ENCODE measurements around the gene DICER1. TPM values are rescaled to one million over a fixed set of nuclear protein-coding genes. Genes with fewer than 3 reads are reported as not detected.
"Not testable (repeated sequence)": the region's sequence is repeated elsewhere in the genome, so short reads cannot be mapped to it uniquely, and the experiment has no call there.

The DICER1 gene
- total RNA-seq, 1 donor from 2014 or later: 57.7 TPM

DNA sequence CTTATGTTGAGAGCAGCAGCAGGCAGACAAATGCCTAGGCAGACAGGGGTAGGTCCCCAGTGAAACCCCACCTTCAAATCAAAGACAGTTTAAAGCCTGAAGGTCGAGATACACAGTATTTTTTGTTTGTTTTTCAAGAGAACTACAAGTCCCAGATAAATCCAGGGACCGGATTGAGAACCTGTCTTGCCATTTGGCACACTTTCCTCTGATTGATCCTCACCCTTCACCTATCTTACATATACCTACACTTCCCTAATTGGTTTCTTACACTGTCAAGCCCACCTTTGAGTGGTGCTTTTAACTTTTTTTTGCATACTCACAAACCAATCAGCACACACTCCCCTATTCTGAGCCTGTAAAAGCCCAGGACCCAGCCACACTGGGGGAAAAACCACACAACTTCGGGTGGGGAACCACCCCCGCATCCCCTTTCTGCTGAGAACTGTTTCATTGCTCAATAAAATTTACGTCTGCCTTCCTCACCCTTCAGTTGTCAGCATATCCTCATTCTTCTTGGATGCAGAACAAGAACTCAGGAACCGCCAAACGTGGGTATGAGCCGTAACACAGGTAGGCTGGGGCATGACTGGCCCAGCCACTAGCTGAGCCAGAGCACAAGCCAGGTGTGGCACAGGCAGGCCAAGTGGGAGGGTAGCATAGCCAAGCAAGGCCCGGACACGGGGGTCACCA lies 11.1 kb downstream of the DICER1 start:
- ATAC-seq: peak; percentile 97

GRCh38 chr14:95144849-95145248 lies 12.5 kb downstream of the DICER1 start:
- ATAC-seq: no peak

DNA sequence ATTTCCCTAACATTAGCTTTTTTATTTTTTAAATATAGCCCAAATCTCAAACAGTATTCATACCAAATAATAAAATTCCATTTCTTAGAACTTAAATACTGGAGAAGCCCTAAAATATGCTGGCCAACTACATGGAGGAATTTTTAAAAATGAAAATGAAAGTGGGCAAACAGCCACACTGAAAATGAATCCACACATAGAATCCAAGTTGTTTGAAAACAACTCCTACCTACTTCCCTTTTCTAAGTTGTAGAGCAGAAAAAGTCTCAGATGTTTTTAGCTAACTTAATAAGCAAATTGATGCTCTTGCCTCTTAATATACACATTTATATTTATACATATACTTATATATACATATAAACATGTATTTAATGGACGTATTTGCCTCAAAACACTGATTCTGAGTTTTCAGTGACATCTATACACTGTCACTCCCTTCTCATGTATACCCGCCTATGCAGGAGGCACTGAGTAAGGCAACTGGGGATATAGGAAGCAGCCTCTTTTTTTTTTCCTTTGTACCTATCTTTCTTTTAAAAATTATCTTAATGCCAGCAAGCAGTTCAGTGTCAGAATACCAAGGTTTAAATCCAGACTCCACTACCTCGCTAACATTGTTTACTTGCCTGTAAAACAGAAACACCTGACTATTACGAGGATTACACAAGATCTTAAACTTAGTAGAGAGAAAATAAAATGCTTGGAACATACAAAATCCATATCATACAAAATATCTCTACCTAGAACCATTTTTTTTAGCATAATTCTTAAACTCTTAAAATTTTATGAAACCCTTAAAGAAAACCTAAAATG lies 13.3 kb downstream of the DICER1 start:
- ATAC-seq: no peak

DNA sequence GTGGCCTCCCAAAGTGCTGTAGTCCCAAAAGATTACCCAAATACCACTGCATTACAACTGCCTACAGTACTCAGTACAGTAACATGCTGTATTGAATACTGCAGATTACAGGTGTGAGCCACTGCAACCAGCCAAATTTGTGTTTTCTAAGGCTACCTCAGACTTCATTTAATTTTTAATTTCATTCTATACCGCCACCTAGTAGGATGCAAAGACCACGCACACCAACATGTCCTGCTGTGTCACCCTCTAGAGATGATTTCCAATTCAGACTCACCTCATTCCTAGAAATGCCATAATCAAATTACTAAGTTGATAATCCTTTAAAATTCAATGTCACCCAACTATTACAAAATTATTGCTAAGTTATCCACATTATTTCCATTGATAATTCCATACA lies 15.1 kb downstream of the DICER1 start:
- no peak for ATAC-seq

DNA sequence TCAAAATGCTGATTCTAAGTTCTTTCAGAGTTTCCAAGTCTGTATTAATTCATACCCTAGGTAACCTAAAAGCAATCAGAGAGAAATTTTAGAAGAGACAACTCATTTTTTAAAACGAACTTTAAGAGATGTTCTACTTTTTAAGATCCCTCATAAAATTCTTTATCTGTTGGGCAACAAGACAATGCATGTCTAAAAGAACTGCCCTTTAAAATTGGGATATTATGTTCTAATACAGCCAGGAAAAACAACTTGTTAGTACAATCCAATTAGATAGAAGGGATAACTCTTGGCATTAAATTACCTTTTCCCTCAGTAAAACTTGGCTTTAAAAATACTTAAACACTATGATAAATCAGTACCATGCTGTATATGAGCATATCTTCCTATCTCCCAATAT lies 15.6 kb downstream of the DICER1 start:
- ATAC-seq: no peak

DNA sequence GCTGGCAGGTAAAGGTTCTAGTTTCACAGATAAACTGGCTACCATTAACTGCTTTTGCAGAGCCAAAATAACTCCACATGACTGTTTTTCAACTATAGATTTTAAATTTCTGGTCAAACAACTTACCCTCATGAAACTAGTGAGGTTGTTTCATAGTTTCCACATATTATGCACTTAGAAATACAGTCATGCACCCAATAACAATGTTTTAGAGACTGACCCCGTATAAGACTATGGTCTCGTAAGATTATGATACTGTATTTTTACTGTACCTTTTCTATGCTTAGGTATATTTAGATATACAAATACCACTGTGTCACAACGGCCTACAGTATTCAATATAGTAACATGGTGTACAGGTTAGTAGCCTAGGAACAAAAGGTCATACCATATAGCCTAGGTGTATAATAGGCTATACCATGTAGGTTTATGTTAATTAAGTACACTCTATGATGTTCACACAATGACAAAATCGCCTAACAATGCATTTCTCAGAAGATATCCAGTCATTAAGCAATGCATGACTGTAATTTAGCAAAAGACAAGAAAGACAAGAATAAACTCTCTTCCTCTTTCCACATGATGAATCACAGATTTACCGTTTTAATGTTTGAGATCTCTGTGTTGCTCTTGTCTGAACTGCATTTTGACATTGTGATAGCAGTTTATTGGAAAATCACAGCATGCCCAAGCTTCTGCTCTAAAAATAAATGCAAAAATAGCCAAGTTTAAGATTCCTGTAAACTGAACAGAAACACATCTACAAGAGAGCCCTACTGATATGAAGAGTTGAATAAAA lies 17.1 kb downstream of the DICER1 start:
- peak; percentile 93 for ATAC-seq

GRCh38 chr14:95138876-95139275 lies 18.5 kb downstream of the DICER1 start:
- peak; percentile 25 for ATAC-seq

- ATAC-seq: not testable (repeated sequence)
Observed at GRCh38 chr14:95138455-95138854, 18.9 kb downstream of the DICER1 start.

DNA sequence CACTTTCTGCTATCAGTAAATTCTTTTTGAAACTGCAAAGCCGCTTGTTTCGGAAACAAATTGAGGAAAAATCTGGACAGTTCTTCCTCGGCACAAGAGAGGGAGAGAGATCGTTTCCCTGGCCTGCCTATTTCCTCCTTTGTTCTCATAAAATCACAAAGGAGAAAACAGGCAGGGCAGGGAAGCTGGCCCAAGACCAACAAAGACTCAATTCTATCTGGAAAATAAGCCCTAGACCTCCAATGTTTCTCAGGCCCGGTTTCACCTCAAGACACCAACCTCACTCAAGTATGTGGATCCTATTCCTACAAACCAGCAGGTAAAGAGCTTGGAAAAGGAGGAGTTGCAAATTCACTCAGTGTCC lies 19.5 kb downstream of the DICER1 start:
- no peak for ATAC-seq

GRCh38 chr14:95137164-95137803 lies 20.0 kb downstream of the DICER1 start:
- ATAC-seq: no peak

- no peak for ATAC-seq
Observed at GRCh38 chr14:95136631-95137030, 20.7 kb downstream of the DICER1 start.

- no peak for ATAC-seq
Observed at GRCh38 chr14:95134304-95134933, 22.9 kb downstream of the DICER1 start.

- no peak for ATAC-seq
Observed at GRCh38 chr14:95133282-95133681, 24.0 kb downstream of the DICER1 start.

GRCh38 chr14:95132760-95133159 lies 24.6 kb downstream of the DICER1 start:
- no peak for ATAC-seq

GRCh38 chr14:95130549-95130948 lies 26.8 kb downstream of the DICER1 start:
- no peak for ATAC-seq

DNA sequence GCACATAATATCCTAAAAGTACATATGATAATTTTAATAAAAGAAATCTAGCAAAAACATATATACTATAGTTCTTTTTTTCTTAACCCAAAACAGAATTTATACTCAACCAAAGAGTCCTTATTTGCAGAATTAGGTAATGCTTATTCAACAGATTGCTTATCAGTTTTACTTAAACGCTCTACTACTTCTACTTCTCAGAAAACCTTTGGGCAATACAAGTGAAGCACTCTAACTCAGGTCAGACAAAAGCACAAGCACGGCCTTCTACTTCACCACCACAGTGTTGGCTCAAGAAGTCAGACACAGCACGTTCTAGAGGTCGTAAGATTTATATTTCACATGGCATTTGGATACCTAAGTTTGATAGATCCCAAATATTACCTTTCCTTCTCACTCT lies 29.2 kb downstream of the DICER1 start:
- no peak for ATAC-seq

GRCh38 chr14:95127531-95127911 lies 29.8 kb downstream of the DICER1 start:
- no peak for ATAC-seq

DNA sequence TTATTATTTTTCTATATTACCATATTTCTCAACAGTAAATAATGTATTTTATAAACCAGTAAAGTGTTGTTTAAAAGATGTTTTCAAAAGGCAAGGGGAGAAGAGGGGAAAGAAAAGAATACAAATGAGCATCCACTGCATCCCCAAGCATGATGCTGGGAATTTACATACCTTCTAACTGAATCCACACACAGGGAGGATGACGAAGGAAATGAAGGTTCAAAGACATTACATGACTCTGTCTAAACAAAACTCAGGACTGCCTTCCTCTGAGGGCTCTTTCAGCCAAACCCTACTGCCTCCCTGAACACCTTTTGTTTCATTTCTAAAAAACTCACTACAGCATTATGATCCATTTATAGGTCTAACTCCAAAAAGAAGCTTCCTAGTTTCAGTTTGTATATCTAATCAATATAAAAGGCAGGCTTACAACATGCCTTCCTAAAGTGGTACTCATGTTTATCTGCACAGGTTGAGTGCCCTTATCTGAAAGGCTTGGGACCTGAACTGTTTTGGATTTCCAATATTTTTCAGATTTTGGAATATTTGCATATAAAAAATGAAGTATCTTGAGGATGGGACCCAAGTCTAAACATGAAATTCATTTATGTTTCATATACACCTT lies 30.3 kb downstream of the DICER1 start:
- ATAC-seq: no peak

DNA sequence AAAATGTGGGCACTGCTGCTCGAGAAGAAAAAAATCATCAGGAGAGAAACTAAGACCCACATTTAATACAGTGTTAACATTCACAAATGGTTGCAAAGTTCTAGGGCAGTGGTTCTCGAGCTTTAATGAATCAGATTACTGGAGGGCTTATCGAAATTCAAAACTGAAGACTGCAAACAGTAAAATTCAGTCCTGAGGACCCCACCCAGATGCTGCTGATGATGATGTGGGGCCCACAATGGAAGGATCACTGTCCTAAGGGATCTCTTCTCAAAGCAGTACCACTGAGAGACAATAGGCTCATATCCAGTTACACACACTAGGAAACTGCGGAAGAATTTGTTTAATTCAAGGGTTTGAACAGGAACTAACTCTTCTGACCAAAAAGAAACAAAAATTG lies 31.4 kb downstream of the DICER1 start:
- ATAC-seq: no peak

DNA sequence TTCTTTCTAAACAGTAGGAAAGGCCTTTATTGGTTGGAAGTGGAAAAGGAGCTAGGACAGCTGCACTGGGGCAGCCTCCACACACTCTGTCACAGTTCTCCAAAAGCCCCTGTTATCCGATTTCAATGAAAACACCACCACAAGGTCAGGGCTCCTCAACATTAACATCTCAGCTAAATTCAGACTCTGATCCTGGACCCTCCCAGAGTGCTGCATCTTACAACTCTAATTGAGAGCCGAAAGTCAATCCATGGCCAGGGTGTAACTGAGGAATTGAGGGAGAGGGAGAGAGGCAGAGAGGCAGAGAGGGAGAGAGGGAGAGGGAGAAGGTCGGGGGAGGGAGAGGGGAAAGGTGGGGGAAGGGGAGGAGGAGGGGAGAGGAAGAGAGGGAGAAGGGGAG lies 32.1 kb downstream of the DICER1 start:
- ATAC-seq: no peak

GRCh38 chr14:95123891-95124579 lies 33.3 kb downstream of the DICER1 start:
- no peak for ATAC-seq

DNA sequence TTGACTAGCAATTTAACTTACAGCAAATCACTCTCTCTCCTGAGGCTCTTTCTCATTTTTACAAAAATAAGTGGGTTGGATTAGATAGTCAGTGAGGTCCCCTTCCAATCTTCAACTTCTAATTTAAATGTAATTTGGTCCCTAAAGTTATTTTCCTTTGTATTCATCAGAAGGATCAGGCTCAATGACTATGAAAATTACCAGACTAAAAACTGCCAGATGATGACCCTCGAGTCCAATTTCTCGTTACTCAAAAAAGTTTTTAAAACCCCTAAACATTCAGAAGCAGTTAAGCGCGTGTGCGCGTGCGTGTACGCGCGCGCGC lies 34.7 kb downstream of the DICER1 start:
- no peak for ATAC-seq

All from esophagus mucosa (tissue), 1 donor.